VCaP (cell line): ENCODE measurements around the gene MYL12B.
"Not testable (repeated sequence)": the region's sequence is repeated elsewhere in the genome, so short reads cannot be mapped to it uniquely, and the experiment has no call there.

Experiments
- H3K27ac ChIP-seq: fragments of 450-650 bp; 2 replicates; pipeline ENCODE4 v1.5.1; 2017
- TF ChIP-seq, protein P1 (sequence below): fragments of 450-650 bp; conservative IDR thresholded peaks from 2 replicates; pipeline ENCODE4 v1.5.1; 2017; ENCODE audit warnings: mild to moderate bottlenecking, moderate library complexity

MYL12B gene

GRCh38 chr18:3294435-3295080, 32.6 kb downstream of the MYL12B start:
- TF ChIP-seq, protein P1, sequence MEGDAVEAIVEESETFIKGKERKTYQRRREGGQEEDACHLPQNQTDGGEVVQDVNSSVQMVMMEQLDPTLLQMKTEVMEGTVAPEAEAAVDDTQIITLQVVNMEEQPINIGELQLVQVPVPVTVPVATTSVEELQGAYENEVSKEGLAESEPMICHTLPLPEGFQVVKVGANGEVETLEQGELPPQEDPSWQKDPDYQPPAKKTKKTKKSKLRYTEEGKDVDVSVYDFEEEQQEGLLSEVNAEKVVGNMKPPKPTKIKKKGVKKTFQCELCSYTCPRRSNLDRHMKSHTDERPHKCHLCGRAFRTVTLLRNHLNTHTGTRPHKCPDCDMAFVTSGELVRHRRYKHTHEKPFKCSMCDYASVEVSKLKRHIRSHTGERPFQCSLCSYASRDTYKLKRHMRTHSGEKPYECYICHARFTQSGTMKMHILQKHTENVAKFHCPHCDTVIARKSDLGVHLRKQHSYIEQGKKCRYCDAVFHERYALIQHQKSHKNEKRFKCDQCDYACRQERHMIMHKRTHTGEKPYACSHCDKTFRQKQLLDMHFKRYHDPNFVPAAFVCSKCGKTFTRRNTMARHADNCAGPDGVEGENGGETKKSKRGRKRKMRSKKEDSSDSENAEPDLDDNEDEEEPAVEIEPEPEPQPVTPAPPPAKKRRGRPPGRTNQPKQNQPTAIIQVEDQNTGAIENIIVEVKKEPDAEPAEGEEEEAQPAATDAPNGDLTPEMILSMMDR = no peak
- no peak overlapping the region for H3K27ac ChIP-seq

DNA sequence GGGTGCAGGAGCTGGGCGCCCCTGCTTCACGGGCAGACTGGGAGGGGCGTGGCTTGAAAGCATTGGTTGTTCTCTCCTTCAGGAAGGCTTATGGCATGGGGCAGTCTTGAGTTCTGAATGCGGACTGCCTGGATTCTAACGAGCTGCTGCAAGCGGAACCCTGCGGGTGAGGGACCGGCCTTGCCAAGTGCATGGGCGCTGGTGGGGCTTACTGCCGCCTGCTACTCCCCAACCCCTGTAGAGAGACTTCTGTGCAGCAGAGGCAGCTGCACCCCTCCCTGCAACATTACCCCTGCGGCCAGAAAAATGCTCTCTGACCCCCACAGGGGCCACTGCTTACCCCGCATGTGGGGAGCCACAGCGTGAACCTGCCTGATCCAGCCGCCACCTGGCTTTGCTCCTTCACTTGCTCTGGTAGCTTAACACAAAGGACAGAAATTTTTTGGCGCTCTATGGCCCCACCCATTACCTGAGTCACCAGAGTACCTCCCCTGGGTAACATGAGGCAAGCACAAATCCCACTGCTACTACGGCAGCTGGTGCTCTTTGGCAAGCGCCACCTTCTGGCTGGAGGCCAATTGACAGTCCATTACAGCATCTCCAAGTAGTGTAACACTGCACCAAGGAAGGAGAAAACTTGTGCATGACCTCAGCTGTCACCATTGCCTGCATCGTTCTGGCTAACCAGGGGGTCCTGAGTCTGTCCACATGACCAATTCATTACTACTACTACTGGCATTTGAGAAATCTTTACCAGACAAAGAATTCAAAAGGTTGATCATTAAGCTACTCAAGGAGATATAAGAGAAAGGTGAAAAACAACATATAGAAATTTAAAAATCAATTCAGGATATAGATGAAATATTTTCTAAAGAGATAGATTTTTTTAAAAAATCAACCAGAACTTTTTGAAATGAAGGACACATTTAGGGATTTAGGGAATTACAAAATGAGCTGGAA, 35.4 kb downstream of the MYL12B start:
- no peak overlapping the region for H3K27ac ChIP-seq
- TF ChIP-seq, protein P1 = no peak; the same call in 1 of the 2 replicates

GRCh38 chr18:3304832-3305231, 42.9 kb downstream of the MYL12B start:
- TF ChIP-seq, protein P1 = no peak
- H3K27ac ChIP-seq = no peak overlapping the region

DNA sequence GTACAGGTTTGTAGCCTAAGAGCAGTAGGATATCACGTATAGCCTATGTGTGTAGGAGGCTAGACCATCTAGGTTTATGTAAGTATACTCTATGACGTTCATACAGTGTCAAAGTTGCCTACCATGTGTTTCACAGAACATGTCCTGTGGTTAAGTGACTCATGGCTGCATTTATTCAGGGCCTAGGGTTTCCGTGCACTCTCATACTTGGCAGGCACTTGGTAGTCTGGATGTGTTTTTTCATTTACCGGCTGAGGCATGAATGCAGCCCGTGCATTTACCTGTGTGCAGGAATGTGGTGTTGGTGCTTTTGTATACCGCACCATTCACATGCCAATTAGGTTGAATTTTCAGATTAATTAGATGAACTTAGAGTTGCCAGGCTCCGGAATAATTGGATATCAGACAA, 43.4 kb downstream of the MYL12B start:
- TF ChIP-seq, protein P1 = no peak
- no peak overlapping the region for H3K27ac ChIP-seq

- no peak overlapping the region for H3K27ac ChIP-seq
These were observed 44.0 kb downstream of the MYL12B start for GRCh38 chr18:3305933-3306332.

DNA sequence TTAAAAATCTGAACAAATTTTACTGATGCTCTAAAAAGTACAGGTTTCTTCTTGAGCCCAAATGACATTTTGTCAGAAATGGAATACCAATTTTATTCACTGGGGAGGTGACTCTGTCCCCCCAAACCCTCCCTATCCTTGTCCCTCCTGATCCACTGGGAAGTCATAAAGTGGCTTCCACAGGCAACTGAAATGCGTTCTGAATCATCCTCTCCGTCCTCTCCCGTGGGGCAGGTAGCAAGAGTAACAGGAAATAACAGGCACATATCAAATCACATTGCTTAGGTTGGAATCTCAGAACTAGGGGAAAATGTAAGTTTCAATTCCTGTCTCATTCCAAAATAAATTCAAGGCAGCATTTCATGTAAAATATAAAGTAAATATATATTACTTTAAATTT, 44.5 kb downstream of the MYL12B start:
- H3K27ac ChIP-seq = no peak overlapping the region
- TF ChIP-seq, protein P1 = no peak

More at GRCh38 chr18:3305933-3306332, 44.0 kb downstream of the MYL12B start:
- TF ChIP-seq, protein P1 = no peak

DNA sequence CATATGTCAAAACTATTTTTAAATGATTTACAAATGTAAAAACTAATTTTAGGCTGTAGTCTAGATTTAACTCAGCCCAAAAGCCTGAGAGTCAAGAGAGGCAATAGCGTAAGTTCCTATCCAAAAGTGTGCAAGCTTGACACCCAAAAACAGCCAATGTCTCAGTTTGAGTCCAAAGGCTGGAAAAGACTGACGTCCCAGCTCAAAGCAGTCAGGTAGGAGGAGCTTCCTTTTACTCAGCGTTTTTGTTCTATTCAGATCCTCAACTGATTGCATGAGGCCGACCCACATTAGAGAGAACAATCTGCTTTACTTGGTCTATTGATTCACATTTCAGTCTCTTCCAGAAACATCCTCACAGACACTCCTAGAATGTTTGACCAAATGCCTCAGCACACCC, 51.8 kb downstream of the MYL12B start:
- no peak overlapping the region for H3K27ac ChIP-seq
- TF ChIP-seq, protein P1 = no peak

DNA sequence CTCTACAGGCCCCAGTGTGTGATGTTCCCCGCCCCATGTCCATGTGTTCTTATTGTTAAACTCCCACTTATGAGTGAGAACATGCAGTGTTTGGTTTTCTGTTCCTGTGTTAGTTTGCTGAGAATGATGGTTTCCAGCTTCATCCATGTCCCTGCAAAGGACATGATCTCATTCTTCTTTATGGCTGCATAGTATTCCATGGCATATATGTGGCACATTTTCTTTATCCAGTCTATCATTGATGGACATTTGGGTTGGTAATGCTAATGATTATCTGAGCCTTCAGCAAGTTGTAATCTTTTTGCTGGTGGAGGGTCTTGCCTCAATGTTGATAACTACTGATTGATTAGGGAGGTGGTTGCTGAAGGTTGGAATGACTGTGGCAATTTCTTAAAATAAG, 53.4 kb downstream of the MYL12B start:
- not testable (repeated sequence) for H3K27ac ChIP-seq
